Right ventricle myocardium inferior (tissue), 1 donor: ENCODE results near the gene TMEM125. TPM values are rescaled to one million over a fixed set of nuclear protein-coding genes. Genes with fewer than 3 reads are reported as not detected.

Experiments
- ATAC-seq: fragments of 200-7000 bp; cut with Tn5 transposase; one replicate; pipeline ENCODE4 v1.9.1; 2020; ENCODE audit warnings: mild to moderate bottlenecking, moderate library complexity
- DNase-seq: peaks from one replicate; pipeline ENCODE4 v3.0.0; 2021; ENCODE audit errors: missing footprints
- intact Hi-C: fragments of 100-400 bp; cut with DNase I; formaldehyde crosslinking; loops from one replicate; pipeline ENCODE4 v1.11.0; 2022
- total RNA-seq: library from RNA; stranded (reverse); fragmentation: NEBNext Ultra II Directional; extraction: Animal tissue kit (Norgen Biotek cat#: 25700); gene quantifications from one replicate; pipeline ENCODE4 v1.2.1, GENCODE V29; 2021
- donor health status: DM: no; HTN: yes; CAD: no; lungs with severe emphysema.

Gene TMEM125
- total RNA-seq, 1 donor from 2014 or later = not detected

DNA sequence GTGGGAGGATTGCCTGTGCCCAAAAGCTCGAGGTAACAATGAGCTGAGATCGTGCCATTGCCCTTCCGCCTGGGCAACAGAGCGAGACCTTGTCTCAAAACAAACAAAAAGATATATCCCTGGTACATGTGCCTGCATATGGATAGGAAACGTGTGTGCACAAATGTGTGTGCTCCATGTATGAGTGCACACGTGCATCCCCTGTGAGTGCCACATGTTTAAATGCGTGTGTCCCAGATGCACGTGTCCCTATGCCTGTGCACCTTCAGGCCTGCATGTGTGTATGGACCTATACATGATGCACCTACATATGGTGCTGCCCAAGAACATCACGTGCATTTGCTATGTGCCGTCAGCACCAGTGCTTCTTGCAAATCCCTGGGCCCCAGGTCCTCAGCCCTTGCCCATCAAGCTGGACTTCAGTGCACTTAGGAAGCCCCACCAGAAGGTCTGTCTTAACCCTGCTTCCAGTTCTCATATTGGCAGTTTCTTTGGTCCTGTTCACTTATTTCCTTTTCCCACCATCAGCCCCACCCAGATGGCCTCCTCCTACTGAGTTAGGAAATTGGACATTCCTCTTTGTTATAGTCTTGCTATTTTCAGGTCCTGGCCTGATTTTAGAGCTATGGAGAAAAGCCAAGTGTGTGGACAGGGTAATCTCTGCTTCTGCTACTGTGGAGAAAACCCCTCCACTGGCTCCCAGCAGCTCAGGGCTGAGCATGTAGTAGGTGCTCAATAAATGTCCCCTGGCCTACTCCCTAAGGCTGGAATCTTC is 46.4 kb downstream of the TMEM125 start:
- ATAC-seq (no peak), DNase-seq (no peak)
- intact Hi-C loops = no loop called here

DNA sequence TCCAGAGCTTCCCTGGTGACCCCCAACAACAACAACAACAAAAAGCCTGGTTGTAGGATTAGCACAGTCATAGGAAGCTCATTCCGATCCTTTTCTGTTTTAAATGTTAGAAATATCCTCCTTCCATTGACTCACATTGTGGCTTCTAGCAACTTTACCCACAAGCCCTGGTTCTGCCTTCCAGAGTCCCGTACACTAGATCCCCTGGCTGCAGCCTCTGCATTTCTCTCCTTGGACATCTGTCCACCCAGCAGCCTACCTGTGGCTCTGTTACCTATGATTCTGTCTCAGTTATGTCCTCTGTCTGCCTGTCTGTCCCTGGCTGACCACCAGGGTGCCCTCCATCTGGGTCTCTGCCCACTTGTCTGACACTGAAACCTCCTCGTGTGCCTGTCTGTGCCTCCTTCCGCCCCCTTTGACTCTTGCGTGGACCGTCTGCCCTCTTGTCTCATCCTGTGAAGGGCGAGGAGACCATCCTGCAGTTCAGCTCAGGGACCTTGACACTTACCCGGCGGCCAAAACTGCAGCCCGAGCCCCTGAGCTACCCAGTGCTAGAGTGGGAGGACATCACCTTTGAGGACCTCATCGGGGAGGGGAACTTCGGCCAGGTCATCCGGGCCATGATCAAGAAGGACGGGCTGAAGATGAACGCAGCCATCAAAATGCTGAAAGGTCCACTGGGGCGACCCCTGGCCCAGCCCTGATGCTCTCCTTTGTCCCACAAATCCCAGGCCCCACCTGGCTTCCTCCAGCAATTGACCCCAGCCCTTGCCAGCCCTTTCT is 47.1 kb downstream of the TMEM125 start:
- intact Hi-C loops = no loop called here
- ATAC-seq = no peak
- no peak for DNase-seq

GRCh38 chr1:43317817-43318471 is 48.2 kb downstream of the TMEM125 start:
- intact Hi-C loops = no loop called here
- ATAC-seq (no peak), DNase-seq (no peak)

- ATAC-seq (no peak), DNase-seq (no peak)
- intact Hi-C loops = no loop called here
Measured at GRCh38 chr1:43318831-43319230, 49.0 kb downstream of the TMEM125 start.

DNA sequence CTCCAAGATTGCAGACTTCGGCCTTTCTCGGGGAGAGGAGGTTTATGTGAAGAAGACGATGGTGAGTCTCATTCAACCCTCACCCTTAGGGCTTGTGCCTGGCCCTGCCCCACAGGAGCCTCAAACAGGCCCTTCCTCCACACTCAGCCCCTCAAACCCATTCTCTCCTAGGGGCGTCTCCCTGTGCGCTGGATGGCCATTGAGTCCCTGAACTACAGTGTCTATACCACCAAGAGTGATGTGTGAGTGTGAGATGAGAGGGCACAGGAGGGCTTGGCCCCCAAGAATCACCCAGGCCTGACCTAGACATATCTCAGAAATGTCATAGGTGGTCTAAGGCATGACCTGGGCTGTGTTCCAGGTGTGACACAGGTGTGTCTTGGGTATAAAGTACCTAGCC is 49.5 kb downstream of the TMEM125 start:
- ATAC-seq (no peak), DNase-seq (no peak)
- intact Hi-C loops = no loop called here

DNA sequence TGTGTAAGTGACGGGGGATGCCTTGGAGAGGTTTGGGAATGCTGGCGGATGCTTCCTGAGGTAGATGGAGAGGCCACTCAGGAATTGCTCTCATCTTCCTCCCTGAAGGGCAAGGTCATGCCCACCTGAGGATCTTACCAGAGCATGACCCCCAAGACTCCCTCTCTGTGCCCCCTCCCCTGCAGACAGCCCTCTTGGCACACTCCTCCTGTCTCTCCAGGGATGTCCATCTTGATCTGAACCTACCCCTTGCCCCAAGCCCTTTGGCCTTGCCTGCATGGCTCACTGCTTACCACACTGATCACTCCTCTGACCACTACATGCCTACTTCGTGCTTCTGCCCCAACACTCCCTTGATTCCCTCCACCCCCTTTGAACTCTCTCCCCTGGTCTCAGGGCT is 50.0 kb downstream of the TMEM125 start:
- no peak for ATAC-seq
- intact Hi-C loops = no loop called here

DNA sequence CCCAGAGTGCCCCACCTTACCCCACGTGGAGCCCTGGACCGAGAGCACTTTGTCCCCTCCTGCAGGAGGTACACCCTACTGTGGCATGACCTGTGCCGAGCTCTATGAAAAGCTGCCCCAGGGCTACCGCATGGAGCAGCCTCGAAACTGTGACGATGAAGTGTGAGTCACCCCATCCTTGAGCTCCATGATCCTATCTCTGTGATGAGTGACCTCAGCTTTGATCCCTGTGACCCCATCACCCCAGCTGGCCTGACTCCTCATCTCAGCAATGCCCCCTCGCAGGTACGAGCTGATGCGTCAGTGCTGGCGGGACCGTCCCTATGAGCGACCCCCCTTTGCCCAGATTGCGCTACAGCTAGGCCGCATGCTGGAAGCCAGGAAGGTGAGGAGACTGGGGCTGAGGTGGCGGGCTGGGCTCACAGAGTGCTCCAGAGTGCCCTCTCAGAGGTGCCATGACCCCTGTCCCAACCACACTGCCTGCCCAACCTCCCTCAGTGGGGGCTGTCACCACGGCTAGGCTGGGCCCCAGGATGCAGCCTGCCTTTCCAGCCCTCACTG is 51.6 kb downstream of the TMEM125 start:
- no peak for DNase-seq

More for the DNA sequence above, 50.0 kb downstream of the TMEM125 start:
- DNase-seq = no peak

DNA sequence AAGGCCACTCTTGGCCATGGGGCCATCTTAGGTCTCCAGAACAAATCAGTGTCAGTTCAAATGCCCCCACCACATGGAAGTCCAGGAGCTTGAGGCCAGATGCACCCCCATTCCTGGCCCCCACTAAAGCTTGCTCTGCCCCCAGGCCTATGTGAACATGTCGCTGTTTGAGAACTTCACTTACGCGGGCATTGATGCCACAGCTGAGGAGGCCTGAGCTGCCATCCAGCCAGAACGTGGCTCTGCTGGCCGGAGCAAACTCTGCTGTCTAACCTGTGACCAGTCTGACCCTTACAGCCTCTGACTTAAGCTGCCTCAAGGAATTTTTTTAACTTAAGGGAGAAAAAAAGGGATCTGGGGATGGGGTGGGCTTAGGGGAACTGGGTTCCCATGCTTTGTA is 52.7 kb downstream of the TMEM125 start:
- DNase-seq (no peak), ATAC-seq (no peak)
- intact Hi-C loops = no loop called here

More for the DNA sequence above, 51.6 kb downstream of the TMEM125 start:
- intact Hi-C loops = no loop called here
- ATAC-seq = no peak

Other genes with a start within 250 kb of the TMEM125 start
- 26.8 TPM for gene EBNA1BP2, start 97.7 kb upstream of the TMEM125 start, total RNA-seq
- not detected for gene CFAP57, start 97.7 kb upstream of the TMEM125 start, total RNA-seq
- not detected for gene C1orf210, start 15.6 kb downstream of the TMEM125 start, total RNA-seq
- 22.2 TPM for gene TIE1, start 31.0 kb downstream of the TMEM125 start, total RNA-seq
- gene MPL, start 67.8 kb downstream of the TMEM125 start, total RNA-seq = 0.73 TPM
- gene CDC20, start 89.0 kb downstream of the TMEM125 start, total RNA-seq = 1.6 TPM
- gene ELOVL1, start 98.0 kb downstream of the TMEM125 start, total RNA-seq = 34.4 TPM
- gene MED8, start 119.8 kb downstream of the TMEM125 start, total RNA-seq = 18.0 TPM
- 22.5 TPM for gene SZT2, start 119.9 kb downstream of the TMEM125 start, total RNA-seq
- gene HYI, start 183.9 kb downstream of the TMEM125 start, total RNA-seq = 20.2 TPM